ENCODE results near the gene EDDM13.

DNA sequence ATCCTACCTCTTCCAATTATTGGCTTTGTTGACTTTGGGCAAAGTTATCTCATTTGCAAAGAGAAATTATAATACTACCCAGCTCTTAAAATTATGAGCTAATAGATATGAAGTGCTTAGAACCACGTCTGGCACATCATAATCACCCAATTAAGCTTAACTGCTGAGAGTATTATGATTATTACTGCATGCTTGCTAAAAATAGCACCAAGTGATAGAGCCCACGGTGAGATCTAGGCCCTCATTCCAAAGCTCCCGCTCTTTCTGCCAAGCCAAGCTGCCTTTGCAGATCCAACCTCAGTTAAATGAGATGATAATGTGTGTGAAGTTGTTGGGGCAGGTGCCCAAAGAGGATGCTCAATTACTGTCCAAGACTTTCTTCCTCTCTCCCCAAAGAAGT is 6.5 kb upstream of the EDDM13 start:
- no peak for TF ChIP-seq EP300 (IDR thresholded peaks at IDR 0.05)
- TF ChIP-seq, protein P1, sequence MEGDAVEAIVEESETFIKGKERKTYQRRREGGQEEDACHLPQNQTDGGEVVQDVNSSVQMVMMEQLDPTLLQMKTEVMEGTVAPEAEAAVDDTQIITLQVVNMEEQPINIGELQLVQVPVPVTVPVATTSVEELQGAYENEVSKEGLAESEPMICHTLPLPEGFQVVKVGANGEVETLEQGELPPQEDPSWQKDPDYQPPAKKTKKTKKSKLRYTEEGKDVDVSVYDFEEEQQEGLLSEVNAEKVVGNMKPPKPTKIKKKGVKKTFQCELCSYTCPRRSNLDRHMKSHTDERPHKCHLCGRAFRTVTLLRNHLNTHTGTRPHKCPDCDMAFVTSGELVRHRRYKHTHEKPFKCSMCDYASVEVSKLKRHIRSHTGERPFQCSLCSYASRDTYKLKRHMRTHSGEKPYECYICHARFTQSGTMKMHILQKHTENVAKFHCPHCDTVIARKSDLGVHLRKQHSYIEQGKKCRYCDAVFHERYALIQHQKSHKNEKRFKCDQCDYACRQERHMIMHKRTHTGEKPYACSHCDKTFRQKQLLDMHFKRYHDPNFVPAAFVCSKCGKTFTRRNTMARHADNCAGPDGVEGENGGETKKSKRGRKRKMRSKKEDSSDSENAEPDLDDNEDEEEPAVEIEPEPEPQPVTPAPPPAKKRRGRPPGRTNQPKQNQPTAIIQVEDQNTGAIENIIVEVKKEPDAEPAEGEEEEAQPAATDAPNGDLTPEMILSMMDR (IDR thresholded peaks at IDR 0.05), result no peak
- TF ChIP-seq POLR2AphosphoS5 (IDR thresholded peaks at IDR 0.05), result no peak
- TF ChIP-seq POLR2A (IDR thresholded peaks at IDR 0.05), result no peak
